GM03348 (cell line): ENCODE data around the gene KLHDC4.
"Not testable (repeated sequence)": the region's sequence is repeated elsewhere in the genome, so short reads cannot be mapped to it uniquely, and the experiment has no call there.

Experiments
- DNase-seq: peaks from one replicate; pipeline ENCODE4 v3.0.0; 2012; ENCODE audit warnings: low spot score

Gene KLHDC4

DNA sequence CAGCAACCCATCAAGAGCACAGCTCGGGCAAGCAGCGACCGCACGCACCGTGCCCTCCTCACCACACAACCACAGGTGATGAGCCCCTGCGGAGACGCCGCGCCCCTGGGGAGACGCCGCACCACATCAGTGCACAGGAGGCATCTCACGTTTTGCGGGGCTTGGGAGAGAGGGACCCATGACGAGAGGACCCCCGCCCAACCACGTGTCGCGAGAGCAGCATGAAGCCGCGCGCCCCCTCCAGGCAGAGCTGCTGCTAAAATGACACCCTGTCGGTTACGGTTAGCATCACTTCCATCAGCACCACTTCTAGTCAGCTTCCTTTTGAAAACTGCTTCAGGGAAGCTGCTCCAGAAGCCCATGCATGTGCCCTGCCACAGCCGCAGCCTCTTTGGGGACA lies 45.3 kb downstream of the KLHDC4 start:
- DNase-seq, result no peak

DNA sequence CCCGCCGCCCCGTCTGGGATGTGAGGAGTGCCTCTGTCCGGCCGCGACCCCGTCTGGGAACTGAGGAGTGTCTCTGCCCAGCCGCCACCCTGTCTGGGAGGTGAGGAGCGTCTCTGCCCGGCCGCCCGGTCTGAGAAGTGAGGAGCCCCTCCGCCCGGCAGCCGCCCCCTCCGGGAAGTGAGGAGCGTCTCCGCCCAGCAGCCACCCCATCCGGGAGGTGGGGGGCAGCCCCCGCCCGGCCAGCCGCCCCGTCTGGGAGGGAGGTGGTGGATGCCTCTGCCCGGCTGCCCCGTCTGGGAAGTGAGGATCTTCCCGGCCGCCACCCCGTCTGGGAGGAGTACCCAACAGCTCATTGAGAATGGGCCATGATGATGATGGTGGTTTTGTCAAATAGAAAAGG lies 47.0 kb downstream of the KLHDC4 start:
- not testable (repeated sequence) for DNase-seq

DNA sequence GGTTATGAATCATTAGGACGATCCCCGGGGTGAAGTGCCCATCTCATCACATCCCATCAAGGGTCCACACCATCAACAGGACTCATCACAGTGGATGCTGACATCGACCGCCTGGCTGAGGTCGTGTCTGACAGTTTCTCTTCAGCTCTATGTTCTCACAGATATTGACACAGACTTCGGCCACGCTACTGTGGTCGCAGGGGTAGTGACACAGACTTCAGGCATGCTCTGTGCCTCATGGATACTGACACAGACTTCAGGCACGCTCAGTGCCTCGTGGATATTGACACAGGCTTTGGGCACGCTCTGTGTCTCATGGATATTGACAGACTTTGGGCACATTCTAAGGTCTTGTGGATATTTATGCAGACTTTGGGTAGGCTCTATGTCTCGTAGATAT lies 50.1 kb downstream of the KLHDC4 start:
- DNase-seq, result no peak

DNA sequence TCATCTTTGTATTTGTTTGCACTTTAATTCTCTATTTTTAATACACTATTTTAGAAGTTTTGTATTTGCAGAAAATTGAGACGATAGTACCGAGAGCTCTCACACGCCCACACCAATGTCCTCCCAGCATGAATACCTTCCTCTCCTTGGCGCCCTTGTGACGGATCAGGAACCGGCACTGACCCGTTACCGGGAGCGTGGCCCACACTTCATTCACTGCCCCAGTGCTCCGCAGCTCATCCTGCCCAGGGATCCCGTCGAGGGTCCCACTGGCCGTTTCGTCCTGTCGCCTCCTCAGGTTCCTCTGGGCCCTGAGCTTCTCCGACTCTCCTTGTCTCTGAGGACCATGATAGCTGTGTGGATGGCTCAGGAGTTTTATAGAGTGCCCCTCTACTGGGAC lies 50.6 kb downstream of the KLHDC4 start:
- DNase-seq, result no peak

DNA sequence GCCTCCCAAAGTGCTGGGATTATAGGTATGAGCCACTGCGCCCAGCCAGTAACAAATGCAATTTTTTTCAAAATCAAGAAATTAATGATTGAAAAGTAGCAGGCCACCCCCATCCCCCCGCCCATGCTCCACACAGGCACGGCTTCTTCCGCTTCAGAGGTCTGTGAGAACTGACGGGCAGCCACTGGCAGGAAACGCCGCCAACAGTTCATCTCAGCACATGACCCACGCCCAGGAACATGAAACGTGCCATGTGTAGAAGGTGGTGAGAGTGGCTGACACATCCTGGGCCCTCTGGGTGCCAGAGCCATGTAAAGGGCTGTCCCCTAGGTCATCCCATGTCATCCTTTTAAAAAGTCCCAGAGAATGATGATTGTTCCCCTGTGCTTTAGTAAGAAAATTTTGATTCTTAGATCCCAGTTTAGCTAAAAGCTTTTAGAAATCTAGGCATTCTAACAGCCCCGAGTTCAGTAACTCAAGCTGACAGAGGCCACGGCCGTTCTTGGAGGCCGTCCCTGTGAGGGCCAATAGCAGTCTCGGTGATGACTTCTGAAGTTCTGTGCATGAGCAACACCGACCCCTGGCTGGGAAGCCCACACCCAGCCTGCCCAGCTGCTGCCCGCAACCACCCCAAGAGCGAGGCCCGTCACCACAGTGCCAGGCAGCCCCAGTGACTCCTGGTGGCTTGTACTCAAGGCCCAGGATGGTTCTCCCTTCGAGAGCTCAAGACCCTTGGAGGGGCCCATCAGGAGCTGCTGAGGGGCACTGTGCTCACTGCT lies 52.1 kb downstream of the KLHDC4 start:
- no peak for DNase-seq

DNA sequence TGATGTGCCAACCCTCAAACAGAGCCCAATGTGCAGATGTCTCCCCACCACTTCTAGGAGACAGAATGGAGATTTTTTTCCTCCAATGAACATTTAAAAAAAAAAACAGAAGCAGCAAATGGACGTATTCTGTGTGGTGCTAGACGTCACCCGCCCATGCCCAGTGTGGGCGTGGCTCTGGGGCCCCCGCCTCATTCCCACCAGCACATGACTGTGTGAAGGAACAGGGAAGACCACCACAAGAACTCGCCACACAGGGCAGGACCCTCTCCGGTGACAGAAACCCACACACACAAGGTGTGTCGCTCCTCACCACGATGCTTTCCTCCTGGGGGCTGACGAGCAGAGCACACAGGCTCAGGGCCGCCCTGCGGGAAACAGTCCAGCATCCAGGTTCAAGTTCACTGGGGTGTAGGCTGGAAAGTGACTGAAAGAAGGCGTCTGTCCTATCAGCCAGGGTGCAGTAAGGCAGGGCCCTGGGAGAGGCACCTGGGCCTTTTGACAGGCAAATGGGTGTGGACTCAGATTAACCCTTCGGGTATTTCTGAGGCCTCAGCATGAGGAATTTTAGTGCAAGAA lies 53.5 kb downstream of the KLHDC4 start:
- no peak for DNase-seq

DNA sequence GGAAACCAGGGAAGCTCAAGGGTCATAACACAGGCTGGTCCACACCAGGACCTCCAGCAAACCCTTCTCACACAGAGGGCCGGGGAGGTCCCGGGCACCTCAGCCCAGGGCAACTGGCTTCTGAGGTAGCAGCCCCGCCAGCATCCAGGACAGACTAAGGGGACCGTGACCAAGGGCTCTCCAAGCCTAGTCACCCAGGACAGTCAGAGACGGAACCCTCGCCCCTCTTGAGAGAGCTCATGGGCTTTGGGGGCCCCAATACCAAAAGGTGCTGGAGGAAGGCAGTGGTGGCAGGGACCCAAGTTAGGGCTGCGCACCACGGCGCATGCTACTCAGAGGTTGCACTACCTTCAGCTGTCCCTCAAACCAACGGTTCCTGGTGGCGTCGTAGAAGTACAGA lies 54.9 kb downstream of the KLHDC4 start:
- DNase-seq, result no peak

DNA sequence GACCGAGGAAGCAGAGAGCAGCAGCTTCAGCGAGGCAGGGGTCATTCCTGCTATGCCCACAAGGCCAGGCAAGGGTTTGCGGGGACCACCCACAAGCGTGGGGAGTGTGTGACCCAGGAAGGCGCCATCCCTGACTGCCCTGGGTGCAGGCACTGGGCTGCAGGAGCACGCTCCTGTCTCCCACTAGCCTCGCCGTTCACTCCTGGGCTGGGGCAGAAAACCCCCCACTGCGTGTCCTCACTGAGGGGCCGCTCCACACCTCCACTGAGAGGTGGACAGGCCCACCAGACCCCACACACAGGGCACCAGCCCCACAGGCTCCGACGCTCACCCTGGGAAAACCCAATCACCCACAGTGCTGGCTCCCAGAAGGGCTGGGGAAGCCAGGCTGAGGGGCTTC lies 56.1 kb downstream of the KLHDC4 start:
- DNase-seq, result no peak

DNA sequence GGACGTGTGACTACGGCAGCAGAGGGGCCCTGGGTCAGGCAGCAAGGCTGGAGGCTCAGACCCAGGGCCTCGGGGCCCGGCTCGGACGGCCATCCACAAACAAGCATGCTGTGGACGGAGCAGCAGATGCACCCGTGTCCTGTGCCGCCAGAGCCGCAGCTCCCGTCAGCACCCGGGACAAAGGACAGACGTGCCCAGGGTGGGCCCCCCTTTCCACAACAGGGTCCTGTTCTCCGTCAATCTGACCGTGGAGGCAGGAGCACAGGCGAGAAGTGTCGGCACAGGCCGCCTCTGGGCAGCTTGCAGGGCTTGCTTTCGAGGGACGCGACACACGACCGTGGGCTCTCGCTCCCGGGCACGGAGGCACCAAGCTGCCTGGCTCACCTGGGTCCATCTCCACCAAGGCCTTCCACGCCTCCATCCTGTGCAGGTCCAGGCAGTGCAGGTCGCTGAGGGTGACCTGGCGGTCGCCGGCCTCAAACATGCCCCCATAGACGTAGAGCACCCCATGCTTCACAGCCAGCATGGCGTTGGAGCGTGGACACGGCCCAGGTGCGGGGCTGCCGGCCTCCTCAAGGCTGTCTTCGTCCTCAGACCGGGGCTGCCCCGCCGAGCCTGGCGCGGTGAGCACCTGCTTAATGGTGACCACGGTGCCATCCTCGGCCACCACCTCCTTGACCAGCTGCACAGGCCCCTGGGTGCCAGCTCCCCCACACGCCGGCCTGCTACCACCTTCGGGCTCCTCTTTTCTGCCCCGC lies 56.7 kb downstream of the KLHDC4 start:
- no peak for DNase-seq

DNA sequence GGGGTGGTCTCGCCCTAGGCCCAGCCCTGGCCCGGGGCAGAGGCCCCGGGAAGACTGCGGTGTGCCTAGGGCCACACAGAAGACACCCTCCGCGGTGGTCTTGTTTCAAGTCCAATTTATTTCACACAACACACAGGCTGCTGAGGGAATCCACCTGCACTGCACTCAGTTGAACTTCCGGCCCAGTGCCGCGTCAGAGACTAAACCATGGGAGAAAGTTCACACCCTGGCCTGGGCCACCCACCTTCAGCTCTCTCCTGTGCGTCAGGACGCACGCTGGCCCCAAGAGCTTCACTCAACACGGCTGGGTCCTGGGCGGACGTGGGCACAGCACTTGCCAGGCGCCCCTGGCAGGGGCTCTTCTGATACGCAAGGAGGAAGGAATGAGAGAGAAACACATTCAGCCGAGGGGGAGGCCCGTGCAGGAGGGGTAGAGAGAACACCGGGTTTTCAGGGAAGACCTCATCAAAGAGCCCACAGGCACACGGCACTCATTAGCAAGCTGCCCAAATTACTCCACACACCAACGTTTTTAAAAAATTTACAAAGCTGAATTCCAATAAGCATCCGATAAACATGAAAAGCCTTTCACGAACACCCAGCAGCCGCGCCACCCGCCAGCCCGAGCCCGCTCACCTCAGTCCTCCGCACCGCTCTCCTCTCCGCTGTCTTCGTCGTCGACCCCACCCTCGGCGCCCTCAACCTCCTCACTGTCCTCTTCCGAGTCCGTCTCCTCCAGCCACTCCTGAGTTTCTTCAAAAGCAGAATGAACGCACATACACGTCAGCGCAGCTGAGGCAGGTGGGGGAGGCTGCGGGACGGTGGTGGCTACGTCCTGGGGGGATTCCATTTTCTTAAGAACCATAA lies 57.8 kb downstream of the KLHDC4 start:
- DNase-seq, result no peak

DNA sequence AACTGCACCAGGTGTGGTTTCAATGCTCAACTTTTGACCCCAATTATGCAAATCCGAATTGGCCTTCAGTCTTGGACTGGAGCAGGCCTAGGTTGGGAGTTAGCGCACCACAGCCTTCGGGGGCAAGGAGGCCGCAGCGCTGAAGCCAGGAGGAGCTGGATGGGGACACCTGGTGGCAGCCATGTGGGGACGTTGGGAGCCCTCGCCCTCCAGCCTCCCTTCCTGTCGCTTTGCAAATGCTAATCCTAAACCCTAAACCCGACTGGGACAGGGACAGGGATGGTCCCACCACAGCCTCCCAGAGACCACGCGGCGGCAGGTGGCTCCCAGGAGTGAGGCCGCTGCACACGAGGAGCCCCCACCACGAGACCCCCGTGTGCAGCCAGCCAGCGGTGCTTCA lies 58.7 kb downstream of the KLHDC4 start:
- no peak for DNase-seq

DNA sequence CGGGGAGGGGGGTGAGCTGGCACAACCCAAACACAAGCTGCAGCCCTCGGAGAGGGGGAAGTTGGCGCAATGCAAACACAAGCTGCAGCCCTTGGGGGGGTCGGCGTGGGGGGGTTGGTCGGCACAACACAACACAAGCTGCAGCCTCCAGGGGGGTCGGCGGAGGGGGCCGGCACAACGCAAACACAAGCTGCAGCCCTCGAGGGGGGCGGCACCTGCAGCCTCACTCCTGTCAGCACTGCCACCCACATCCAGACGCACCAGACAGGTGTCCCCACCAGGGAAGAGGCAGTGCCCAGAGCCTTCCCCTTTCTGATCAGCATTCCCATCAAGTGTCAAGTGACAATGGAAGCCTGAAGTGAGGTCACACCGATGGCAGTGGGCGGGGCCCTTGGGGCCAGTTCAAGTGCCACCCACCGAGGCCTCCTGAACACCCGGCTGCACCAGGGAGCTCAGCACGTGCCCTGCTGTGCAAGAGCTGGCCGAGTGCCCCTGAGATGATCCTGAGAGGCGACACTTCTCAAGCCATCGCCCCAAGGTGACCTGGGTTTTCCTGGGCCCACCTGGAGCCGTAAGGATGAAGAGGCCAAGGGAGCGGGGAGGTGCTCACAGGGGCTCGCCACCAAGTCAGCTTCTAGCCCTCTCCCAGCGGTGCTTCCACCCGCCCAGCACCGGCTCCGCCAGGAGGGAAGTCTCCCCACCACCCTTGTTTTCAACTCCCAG lies 59.3 kb downstream of the KLHDC4 start:
- DNase-seq, result no peak

DNA sequence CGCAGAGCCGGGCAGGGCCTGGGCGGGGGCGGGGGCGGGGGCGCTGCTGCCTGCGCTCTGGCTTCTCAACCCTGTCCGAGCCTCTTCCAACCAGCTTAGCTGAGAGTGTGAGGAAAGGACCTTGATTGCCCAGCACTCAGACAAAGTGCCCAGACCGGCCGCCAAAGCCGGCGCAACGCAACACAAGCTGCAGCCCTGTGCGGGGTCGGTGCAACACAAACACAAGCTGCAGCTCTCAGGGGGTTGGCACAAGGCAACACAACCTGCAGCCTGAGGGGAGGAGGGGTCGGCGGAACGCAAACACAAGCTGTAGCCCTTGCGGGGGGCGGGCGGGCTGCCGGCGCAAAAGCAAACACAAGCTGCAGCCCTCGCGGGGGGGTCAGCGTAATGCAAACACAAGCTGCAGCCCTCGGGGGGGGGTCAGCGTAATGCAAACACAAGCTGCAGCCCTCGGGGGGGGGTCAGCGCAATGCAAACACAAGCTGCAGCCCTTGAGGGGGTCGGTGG lies 60.0 kb downstream of the KLHDC4 start:
- no peak for DNase-seq

DNA sequence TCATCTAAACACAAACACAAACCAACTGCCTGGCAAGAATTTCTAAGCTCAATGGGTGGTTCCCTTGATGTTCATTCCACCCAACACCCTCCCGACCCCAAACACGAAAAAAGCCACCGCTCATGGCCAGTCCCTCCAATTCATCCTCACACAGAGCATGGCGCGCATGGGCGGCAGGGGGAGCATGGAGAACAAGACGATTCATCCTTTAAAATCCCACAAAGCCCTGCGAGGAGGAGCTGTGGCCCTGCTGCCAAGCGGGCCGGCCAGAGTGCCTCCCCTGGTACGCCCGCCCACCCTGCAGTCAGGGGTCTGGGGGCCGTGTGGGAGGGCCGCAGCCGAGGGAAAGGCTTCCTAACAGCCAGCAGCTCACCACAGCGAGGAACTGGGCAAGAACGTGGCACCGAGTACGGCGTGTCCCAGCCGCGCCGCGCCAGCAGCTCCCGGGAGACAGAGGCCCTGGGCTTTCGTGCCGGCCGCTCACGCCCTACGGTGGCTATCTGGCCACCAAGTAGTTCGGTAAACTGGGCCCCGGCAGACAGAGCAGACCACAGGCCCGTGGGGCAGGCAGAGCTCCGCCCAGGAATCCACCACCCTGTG lies 60.9 kb downstream of the KLHDC4 start:
- no peak for DNase-seq

DNA sequence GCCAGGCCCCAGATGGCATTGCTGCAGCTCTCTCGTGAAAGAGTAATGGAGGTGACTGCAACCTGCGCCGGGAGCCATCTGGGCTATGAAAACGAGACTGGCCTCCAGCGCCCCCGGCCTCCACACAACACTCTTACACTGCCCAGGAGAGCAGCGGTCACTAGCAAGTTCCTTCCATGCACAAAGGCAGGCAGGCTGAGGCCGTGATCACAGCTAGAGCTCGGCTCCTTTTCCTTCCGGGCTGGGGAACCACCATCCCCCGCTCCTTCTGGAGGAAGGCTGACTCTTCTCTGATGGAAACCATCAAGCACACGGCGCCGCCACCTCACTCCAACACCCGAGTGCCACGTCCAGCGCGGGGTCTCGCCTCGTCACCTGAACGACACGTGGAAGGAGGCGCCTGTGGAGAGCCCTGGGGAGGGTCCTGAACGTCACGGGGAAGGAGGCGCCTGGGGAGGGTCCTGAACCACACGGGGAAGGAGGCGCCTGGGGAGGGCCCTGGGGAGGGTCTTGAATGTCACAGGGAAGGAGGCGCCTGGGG lies 61.9 kb downstream of the KLHDC4 start:
- no peak for DNase-seq

DNA sequence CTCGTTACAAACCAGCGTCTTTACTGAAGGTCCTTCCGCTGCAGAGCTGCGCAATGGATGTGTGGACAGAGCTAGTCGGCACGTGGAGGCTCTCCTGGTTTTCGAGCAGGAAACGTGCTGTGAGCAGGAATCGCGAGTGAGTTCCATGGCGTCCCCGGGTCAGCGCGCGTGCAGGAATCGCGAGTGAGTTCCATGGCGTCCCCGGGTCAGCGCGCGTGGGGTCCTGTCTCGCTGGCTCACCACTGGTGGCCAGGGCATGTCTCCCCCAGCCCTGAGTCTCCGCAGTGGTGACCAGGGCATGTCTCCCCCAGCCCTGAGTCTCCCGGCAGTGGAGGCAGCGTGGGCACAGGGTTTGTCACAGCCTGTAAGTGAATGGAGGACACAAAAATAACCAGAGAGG lies 62.7 kb downstream of the KLHDC4 start:
- no peak for DNase-seq

DNA sequence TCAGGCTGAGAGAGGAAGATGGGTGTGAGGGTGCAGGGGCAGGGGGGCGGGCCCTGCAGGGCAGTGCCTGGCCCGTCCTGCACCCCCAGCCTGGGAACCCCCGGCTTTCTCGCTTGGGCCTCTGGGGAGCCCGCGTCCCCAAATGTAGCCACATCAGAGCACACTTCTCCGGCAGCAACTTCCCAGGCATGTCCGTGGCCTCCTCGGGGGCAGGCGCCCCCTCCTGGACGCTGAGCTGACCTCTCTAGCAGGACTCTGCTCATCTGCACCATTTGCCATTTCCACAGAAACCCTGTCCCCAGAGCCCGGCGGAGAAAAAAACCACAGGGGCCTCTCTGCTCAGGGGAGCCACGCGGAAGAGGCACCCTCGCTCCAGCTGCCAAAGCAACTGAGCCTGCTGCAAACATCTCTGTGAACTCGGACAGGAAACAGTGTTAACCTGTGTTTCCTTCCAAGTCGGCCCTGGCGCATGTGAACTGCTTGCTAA lies 63.4 kb downstream of the KLHDC4 start:
- peak; percentile 74 for DNase-seq

DNA sequence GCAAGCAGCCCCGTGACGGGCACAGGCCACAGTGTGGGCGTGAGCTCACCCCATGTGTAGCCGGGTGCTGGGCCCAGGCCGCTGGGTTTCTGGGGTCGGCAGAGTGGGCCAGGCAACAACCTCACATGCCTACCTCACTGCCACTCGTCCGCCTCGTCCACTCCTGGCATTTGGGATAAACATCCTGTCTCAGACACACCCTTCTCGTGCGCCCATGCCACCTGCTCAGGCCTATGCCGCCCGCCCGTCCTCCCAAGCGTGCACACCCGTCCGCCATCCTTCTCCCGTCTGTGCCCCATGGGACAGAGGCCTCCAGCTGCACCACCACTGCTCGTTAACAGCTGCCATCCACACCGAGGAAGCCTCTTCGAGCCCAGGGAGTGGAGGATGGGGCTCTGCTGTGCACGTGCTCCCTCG lies 64.3 kb downstream of the KLHDC4 start:
- DNase-seq, result no peak

DNA sequence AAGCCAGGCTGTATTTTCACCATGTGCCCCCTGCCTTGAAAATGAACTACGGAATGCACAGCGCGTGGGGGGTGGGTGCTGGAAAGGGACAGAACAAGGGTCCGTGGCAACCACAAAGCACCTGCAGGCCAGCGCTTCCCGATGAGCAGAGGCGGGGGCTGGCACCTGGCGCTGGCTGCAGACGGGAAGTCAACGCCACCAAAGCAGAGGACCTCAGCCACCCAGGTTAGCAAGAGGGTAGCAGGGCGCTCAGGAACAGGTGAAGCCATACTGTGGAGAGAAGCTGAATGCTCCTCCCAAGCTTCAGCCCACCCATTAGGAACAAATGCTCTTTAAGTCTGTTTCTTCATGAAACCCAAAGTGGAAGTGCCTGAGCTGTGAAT lies 64.7 kb downstream of the KLHDC4 start:
- no peak for DNase-seq

DNA sequence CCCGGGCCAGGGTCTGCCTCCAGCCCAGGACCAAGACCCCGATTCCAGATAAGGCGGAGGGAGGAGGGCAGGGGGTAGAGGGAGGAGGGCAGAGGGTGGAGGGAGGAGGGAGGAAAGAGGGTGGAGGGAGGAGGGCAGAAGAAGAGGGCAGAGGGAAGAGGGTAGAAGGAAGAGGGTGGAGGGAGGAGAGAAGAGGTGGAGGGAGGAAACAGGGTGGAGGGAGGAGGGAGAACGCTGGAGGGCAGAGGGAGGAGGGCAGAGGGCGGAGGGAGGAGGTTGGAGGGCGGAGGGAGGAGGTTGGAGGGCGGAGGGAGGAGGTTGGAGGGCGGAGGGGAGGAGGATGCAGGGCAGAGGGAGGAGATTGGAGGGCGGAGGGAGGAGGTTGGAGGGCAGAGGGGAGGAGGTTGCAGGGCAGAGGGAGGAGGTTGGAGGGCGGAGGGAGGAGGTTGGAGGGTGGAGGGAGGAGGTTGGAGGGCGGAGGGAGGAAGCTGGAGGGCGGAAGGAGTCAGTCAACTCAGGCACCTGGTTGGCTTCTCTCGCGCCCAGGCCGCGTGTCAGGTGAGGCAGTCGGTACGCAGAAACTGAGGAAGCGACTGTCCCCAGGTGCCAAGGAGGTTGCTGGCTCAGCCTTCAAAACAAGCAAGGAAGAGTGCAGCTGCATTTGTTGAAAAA lies 65.2 kb downstream of the KLHDC4 start:
- no peak for DNase-seq
